Measurements from ENCODE around the gene IFNA1.

- TF ChIP-seq CTCF (IDR thresholded peaks at IDR 0.05) = no peak
- TF ChIP-seq POLR2A (IDR thresholded peaks at IDR 0.05) = no peak
Measured at GRCh38 chr9:21461377-21461776, 21.1 kb downstream of the IFNA1 start.

Measured in tibial nerve (tissue), 3 donors.